ENCODE measurements around the gene DCHS1.

- TF ChIP-seq, protein P1, sequence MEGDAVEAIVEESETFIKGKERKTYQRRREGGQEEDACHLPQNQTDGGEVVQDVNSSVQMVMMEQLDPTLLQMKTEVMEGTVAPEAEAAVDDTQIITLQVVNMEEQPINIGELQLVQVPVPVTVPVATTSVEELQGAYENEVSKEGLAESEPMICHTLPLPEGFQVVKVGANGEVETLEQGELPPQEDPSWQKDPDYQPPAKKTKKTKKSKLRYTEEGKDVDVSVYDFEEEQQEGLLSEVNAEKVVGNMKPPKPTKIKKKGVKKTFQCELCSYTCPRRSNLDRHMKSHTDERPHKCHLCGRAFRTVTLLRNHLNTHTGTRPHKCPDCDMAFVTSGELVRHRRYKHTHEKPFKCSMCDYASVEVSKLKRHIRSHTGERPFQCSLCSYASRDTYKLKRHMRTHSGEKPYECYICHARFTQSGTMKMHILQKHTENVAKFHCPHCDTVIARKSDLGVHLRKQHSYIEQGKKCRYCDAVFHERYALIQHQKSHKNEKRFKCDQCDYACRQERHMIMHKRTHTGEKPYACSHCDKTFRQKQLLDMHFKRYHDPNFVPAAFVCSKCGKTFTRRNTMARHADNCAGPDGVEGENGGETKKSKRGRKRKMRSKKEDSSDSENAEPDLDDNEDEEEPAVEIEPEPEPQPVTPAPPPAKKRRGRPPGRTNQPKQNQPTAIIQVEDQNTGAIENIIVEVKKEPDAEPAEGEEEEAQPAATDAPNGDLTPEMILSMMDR (IDR thresholded peaks at IDR 0.05 in 2 of 3, conservative IDR thresholded peaks at IDR 0.05 in 1 of 3; ENCODE audit: insufficient read depth in 2 of 3, low read depth in 1 of 3, low read length in 3 of 3), result no peak
- TF ChIP-seq TSHZ1 (CRISPR knock-in tag; IDR thresholded peaks at IDR 0.05) (no peak), MXI1 (IDR thresholded peaks at IDR 0.05; ENCODE audit: low read depth, low read length) (no peak), JUN (IDR thresholded peaks at IDR 0.05; ENCODE audit: borderline replicate concordance, low read depth, low read length) (no peak), JUN (CRISPR knock-in tag; IDR thresholded peaks at IDR 0.05; ENCODE audit: borderline replicate concordance) (no peak), POLR2AphosphoS2 (IDR thresholded peaks at IDR 0.05; ENCODE audit: low read length) (no peak), MTA1 (IDR thresholded peaks at IDR 0.05; ENCODE audit: borderline replicate concordance) (no peak), MLX (CRISPR knock-in tag; conservative IDR thresholded peaks at IDR 0.05) (no peak), CEBPG (CRISPR knock-in tag; IDR thresholded peaks at IDR 0.05) (no peak), CEBPG (tag; conservative IDR thresholded peaks at IDR 0.05 in 1 of 2, IDR thresholded peaks at IDR 0.05 in 1 of 2) (no peak)
- TF ChIP-seq, protein P2, sequence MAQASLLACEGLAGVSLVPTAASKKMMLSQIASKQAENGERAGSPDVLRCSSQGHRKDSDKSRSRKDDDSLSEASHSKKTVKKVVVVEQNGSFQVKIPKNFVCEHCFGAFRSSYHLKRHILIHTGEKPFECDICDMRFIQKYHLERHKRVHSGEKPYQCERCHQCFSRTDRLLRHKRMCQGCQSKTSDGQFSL (CRISPR knock-in tag; IDR thresholded peaks at IDR 0.05), result no peak
- TF ChIP-seq, protein P2 (tag; IDR thresholded peaks at IDR 0.05), result no peak
- TF ChIP-seq, protein P3, sequence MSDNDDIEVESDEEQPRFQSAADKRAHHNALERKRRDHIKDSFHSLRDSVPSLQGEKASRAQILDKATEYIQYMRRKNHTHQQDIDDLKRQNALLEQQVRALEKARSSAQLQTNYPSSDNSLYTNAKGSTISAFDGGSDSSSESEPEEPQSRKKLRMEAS (CRISPR knock-in tag; IDR thresholded peaks at IDR 0.05), result no peak
Measured at GRCh38 chr11:6636480-6636879, 19.1 kb downstream of the DCHS1 start.

Data from K562 (cell line).